Astrocyte (in vitro differentiated cells and primary cell): ENCODE results near the gene MCL1.

Source experiments
- EZH2 ChIP-seq: IDR thresholded peaks from 2 replicates; pipeline ENCODE4 v1.6.1; 2012; ENCODE audit warnings: mild to moderate bottlenecking, low read length, inconsistent platforms; ENCODE audit not compliant: insufficient read depth
- TF ChIP-seq, protein P1 (sequence below): IDR thresholded peaks from 2 replicates; pipeline ENCODE4 v1.5.1; 2011; ENCODE audit warnings: low read depth, mild to moderate bottlenecking, inconsistent platforms, low read length, moderate library complexity; ENCODE audit not compliant: insufficient read depth

DNA sequence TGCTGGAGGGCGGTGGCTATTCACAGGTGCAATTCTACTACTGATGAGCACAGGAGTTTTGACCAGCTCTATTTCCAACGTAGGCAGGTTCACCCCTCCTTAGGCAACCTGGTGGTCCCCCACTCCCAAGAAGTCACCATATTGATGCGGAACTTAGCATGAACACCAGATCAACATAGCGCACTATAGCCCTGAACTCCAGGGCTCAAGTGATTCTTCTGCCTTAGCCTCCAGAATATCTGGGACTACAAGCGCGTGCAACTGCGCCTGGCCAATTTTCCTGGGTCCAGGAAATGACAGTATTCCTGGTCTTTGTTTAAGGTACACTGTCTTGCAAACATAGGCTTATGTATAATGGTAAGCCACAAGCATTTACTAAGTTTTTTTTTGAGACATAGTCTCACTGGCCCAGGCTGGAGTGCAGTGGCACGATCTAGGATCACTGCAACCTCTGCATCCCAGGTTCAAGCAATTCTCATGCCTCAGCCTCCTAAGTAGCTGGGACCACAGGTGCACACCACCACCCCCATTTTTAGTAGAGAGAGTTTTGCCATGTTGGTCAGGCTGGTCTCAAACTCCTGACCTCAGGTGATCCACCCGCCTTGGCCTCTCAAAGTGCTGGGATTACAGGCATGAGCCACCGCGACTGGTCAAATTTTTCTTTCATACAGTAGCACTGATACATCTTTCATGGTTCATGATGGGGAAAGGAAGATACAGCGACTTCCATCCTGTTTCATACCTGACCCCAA, 12.6 kb downstream of the MCL1 start:
- TF ChIP-seq, protein P1, sequence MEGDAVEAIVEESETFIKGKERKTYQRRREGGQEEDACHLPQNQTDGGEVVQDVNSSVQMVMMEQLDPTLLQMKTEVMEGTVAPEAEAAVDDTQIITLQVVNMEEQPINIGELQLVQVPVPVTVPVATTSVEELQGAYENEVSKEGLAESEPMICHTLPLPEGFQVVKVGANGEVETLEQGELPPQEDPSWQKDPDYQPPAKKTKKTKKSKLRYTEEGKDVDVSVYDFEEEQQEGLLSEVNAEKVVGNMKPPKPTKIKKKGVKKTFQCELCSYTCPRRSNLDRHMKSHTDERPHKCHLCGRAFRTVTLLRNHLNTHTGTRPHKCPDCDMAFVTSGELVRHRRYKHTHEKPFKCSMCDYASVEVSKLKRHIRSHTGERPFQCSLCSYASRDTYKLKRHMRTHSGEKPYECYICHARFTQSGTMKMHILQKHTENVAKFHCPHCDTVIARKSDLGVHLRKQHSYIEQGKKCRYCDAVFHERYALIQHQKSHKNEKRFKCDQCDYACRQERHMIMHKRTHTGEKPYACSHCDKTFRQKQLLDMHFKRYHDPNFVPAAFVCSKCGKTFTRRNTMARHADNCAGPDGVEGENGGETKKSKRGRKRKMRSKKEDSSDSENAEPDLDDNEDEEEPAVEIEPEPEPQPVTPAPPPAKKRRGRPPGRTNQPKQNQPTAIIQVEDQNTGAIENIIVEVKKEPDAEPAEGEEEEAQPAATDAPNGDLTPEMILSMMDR: no peak
- TF ChIP-seq EZH2: no peak
